Left lung (tissue), 10 donors: ENCODE data around the gene ARL13B. TPM values are rescaled to one million over a fixed set of nuclear protein-coding genes. Genes with fewer than 3 reads are reported as not detected.

Experiments
- ATAC-seq: fragments of 200-7000 bp; cut with Tn5 transposase; one replicate; pipeline ENCODE4 v1.9.1; 2020; ENCODE audit warnings: moderate library complexity
- DNase-seq, 4 donors: peaks; one replicate each; pipeline ENCODE4 v3.0.0-alpha.2; 2013 to 2020
- H3K27ac ChIP-seq, 2 donors: fragments of 200-600 bp; sonication (generic) in 1 of 2; one replicate each; pipeline versions ENCODE4 v1.5.0 to v1.8.0; 2020 to 2021
- H3K27me3 ChIP-seq, 2 donors: fragments of 200-600 bp; sonication (generic) in 1 of 2; one replicate each; pipeline versions ENCODE4 v1.5.0 to v1.8.0; 2020 to 2021
- H3K36me3 ChIP-seq, 2 donors: fragments of 200-600 bp; sonication (generic) in 1 of 2; one replicate each; pipeline versions ENCODE4 v1.5.0 to v1.8.0; 2020 to 2021
- H3K4me1 ChIP-seq, 2 donors: fragments of 200-600 bp; one replicate each; pipeline ENCODE4 v1.8.0; 2021
- H3K4me3 ChIP-seq, 2 donors: fragments of 200-600 bp; sonication (generic) in 1 of 2; one replicate each; pipeline versions ENCODE4 v1.5.0 to v1.8.0; 2020 to 2021; ENCODE audit warnings: mild to moderate bottlenecking in 1 of 2
- H3K9me3 ChIP-seq, 2 donors: fragments of 200-600 bp; sonication (generic) in 1 of 2; one replicate each; pipeline versions ENCODE4 v1.5.0 to v1.8.0; 2020 to 2021
- intact Hi-C, 2 donors: fragments of 100-400 bp; cut with DNase I; formaldehyde crosslinking; loops; one replicate each; pipeline versions ENCODE4 v1.11.2 to v1.14.2; 2022
- polyA plus RNA-seq, 6 donors: library from polyadenylated mRNA; unstranded; fragments of 120-200 nt; gene quantifications; one replicate each; pipeline ENCODE4 v1.2.1, GENCODE V29; 2013; ENCODE audit not compliant: insufficient read length in 6 of 6
- total RNA-seq, 2 donors: library from RNA; stranded (reverse); fragmentation: NEBNext Ultra II Directional; extraction: Animal tissue kit (Norgen Biotek cat#: 25700); gene quantifications; one replicate each; pipeline ENCODE4 v1.2.1, GENCODE V29; 2021
- TF ChIP-seq, protein P1 (sequence below), 2 donors: fragments of 200-600 bp; sonication (generic) in 1 of 2; IDR thresholded peaks; one replicate each; pipeline versions ENCODE4 v1.5.0 to v1.8.0; 2021; ENCODE audit warnings: antibody characterized with exemption in 2 of 2
- donor health status: DM: no; HTN: yes; CAD: no.
- donor health status: DM: no; HTN: no; CAD: no.

ARL13B gene
- total and polyA plus RNA-seq, 8 donors: 13.9 to 25.2 (median 16.5) TPM

DNA sequence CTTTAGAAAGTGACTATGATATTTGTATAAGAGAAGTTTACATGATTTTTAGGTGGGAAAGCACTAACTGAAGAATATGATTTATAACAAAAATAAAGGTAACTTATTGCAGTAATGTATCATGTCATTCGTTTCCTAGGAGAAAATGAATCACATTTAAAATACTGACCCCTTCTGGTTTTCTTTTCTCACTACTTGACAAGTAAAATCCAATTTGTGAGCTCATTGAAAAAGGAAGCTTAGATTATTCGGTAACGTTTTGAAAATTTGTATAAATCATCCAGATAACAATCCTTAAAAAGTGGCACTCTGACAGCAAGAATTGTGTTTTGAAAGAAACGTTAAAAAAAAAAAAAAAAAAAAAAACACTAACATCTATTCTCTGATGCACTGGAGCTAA is 121.9 kb downstream of the ARL13B start:
- H3K36me3 ChIP-seq: peaks cover 0 to 36% of the 10 kb centered on the region in 2 donors

More for the DNA sequence above, 121.9 kb downstream of the ARL13B start:
- H3K4me3 ChIP-seq: no peak overlapping the region
- no peaks in the 10 kb centered on the region for H3K27me3 ChIP-seq
- intact Hi-C loops: no loop called here
- DNase-seq (no peak), ATAC-seq (no peak)
- H3K27ac ChIP-seq: no peak overlapping the region
- no peaks in the 10 kb centered on the region for H3K9me3 ChIP-seq
- peaks cover 0 to 11% of the 10 kb centered on the region in 2 donors for H3K4me1 ChIP-seq
- TF ChIP-seq, protein P1, sequence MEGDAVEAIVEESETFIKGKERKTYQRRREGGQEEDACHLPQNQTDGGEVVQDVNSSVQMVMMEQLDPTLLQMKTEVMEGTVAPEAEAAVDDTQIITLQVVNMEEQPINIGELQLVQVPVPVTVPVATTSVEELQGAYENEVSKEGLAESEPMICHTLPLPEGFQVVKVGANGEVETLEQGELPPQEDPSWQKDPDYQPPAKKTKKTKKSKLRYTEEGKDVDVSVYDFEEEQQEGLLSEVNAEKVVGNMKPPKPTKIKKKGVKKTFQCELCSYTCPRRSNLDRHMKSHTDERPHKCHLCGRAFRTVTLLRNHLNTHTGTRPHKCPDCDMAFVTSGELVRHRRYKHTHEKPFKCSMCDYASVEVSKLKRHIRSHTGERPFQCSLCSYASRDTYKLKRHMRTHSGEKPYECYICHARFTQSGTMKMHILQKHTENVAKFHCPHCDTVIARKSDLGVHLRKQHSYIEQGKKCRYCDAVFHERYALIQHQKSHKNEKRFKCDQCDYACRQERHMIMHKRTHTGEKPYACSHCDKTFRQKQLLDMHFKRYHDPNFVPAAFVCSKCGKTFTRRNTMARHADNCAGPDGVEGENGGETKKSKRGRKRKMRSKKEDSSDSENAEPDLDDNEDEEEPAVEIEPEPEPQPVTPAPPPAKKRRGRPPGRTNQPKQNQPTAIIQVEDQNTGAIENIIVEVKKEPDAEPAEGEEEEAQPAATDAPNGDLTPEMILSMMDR (IDR thresholded peaks at IDR 0.05): no peak

Other genes with a start within 250 kb of the ARL13B start
- 100 to 1,000 TPM in 1 of 2 donors, 10 to 100 TPM in 1; 51.1 to 119 TPM for gene PROS1, start 6.3 kb upstream of the ARL13B start, total RNA-seq
- 10 to 100 TPM; 22.7 to 27.9 (median 27.0) TPM for gene PROS1, start 6.3 kb upstream of the ARL13B start, polyA plus RNA-seq
- 1 to 10 TPM; 2.4 to 4.8 TPM for gene STX19, start 48.4 kb downstream of the ARL13B start, total RNA-seq
- 1 to 10 TPM; 4.8 to 8.5 (median 5.5) TPM for gene STX19, start 48.4 kb downstream of the ARL13B start, polyA plus RNA-seq
- 1 to 10 TPM; 6.6 to 7.4 TPM for gene DHFR2, start 82.8 kb downstream of the ARL13B start, total RNA-seq
- 10 to 100 TPM; 10.0 to 11.5 (median 10.9) TPM for gene DHFR2, start 82.8 kb downstream of the ARL13B start, polyA plus RNA-seq
- gene NSUN3, start 82.9 kb downstream of the ARL13B start, total RNA-seq: 10 to 100 TPM; 13.4 to 14.5 TPM
- gene NSUN3, start 82.9 kb downstream of the ARL13B start, polyA plus RNA-seq: 10 to 100 TPM; 15.0 to 18.8 (median 17.0) TPM